ENCODE results near the gene UNC80.

Gene UNC80

GRCh38 chr2:209977386-209978239, 206.0 kb downstream of the UNC80 start:
- Mint-ChIP-seq H3K27ac (no peak overlapping the region), H3K27me3 (peaks cover 0 to 8% of the 10 kb centered on the region in 2 donors), H3K9me3 (no peaks in the 10 kb centered on the region), H3K36me3 (no peaks in the 10 kb centered on the region), H3K4me1 (no peaks in the 10 kb centered on the region), H3K4me3 (no peak overlapping the region)
- DNase-seq (no peak), ATAC-seq (replicated peaks) (peak in 1 of 2 donors; percentile 36)

- H3K9me3 Mint-ChIP-seq, result no peaks in the 10 kb centered on the region
- no peaks in the 10 kb centered on the region for H3K4me1 Mint-ChIP-seq
- H3K27ac Mint-ChIP-seq, result no peak overlapping the region
- H3K36me3 Mint-ChIP-seq, result no peaks in the 10 kb centered on the region
- ATAC-seq (replicated peaks), result no peak
- H3K27me3 Mint-ChIP-seq, result peaks cover 4 to 6% of the 10 kb centered on the region in 2 donors
- DNase-seq, result no peak
- H3K4me3 Mint-ChIP-seq, result no peak overlapping the region
These were observed 212.7 kb downstream of the UNC80 start for GRCh38 chr2:209984291-209984690.

- ATAC-seq (replicated peaks) (no peak), DNase-seq (no peak)
- Mint-ChIP-seq H3K27ac (no peak overlapping the region), H3K4me1 (no peaks in the 10 kb centered on the region), H3K27me3 (peaks cover 4 to 13% of the 10 kb centered on the region in 2 donors), H3K4me3 (no peak overlapping the region), H3K36me3 (no peaks in the 10 kb centered on the region), H3K9me3 (no peaks in the 10 kb centered on the region)
These were observed 214.2 kb downstream of the UNC80 start for GRCh38 chr2:209985874-209986273.

- no peak for ATAC-seq (replicated peaks)
- Mint-ChIP-seq H3K36me3 (no peaks in the 10 kb centered on the region), H3K27ac (no peak overlapping the region), H3K9me3 (no peaks in the 10 kb centered on the region), H3K4me3 (no peak overlapping the region), H3K27me3 (peaks cover 4 to 13% of the 10 kb centered on the region in 2 donors), H3K4me1 (no peaks in the 10 kb centered on the region)
- no peak for DNase-seq
These were observed 214.8 kb downstream of the UNC80 start for GRCh38 chr2:209986415-209986814.

- H3K27me3 Mint-ChIP-seq, result peaks cover 4 to 13% of the 10 kb centered on the region in 2 donors
- ATAC-seq (replicated peaks), result peak; percentile 55 to 58
- no peak overlapping the region for H3K27ac Mint-ChIP-seq
These were observed 216.4 kb downstream of the UNC80 start for GRCh38 chr2:209988010-209988409.

GRCh38 chr2:209990838-209991237, 219.2 kb downstream of the UNC80 start:
- no peaks in the 10 kb centered on the region for H3K4me1 Mint-ChIP-seq
- no peaks in the 10 kb centered on the region for H3K9me3 Mint-ChIP-seq
- no peaks in the 10 kb centered on the region for H3K36me3 Mint-ChIP-seq
- peaks cover 5 to 22% of the 10 kb centered on the region in 2 donors for H3K27me3 Mint-ChIP-seq
- H3K4me3 Mint-ChIP-seq, result no peak overlapping the region
- ATAC-seq (replicated peaks), result no peak
- no peak for DNase-seq
- H3K27ac Mint-ChIP-seq, result no peak overlapping the region

More at GRCh38 chr2:209988010-209988409, 216.4 kb downstream of the UNC80 start:
- no peaks in the 10 kb centered on the region for H3K9me3 Mint-ChIP-seq
- no peak overlapping the region for H3K4me3 Mint-ChIP-seq
- no peaks in the 10 kb centered on the region for H3K36me3 Mint-ChIP-seq
- DNase-seq, result no peak
- no peaks in the 10 kb centered on the region for H3K4me1 Mint-ChIP-seq

- H3K27me3 Mint-ChIP-seq, result peaks cover 5 to 22% of the 10 kb centered on the region in 2 donors
- no peak for DNase-seq
- no peaks in the 10 kb centered on the region for H3K4me1 Mint-ChIP-seq
These were observed 222.3 kb downstream of the UNC80 start for GRCh38 chr2:209993968-209994367.

GRCh38 chr2:209998596-209998995, 227.0 kb downstream of the UNC80 start:
- H3K36me3 Mint-ChIP-seq, result peaks cover 0 to 5% of the 10 kb centered on the region in 2 donors
- peaks cover 0 to 2% of the 10 kb centered on the region in 2 donors for H3K9me3 Mint-ChIP-seq
- H3K4me1 Mint-ChIP-seq, result peaks cover 4 to 10% of the 10 kb centered on the region in 2 donors
- no peak overlapping the region for H3K4me3 Mint-ChIP-seq
- no peak overlapping the region for H3K27ac Mint-ChIP-seq
- no peak for ATAC-seq (replicated peaks)
- DNase-seq, result no peak
- peaks cover 5 to 15% of the 10 kb centered on the region in 2 donors for H3K27me3 Mint-ChIP-seq

More at GRCh38 chr2:209993968-209994367, 222.3 kb downstream of the UNC80 start:
- Mint-ChIP-seq H3K9me3 (no peaks in the 10 kb centered on the region), H3K4me3 (no peak overlapping the region), H3K27ac (no peak overlapping the region), H3K36me3 (no peaks in the 10 kb centered on the region)
- no peak for ATAC-seq (replicated peaks)

GRCh38 chr2:210000464-210001324, 229.1 kb downstream of the UNC80 start:
- Mint-ChIP-seq H3K27ac (no peak overlapping the region), H3K9me3 (peaks cover 0 to 2% of the 10 kb centered on the region in 2 donors), H3K36me3 (peaks cover 0 to 15% of the 10 kb centered on the region in 2 donors), H3K4me3 (no peak overlapping the region), H3K4me1 (peaks cover 14 to 28% of the 10 kb centered on the region in 2 donors), H3K27me3 (no peaks in the 10 kb centered on the region)
- ATAC-seq (replicated peaks) (no peak), DNase-seq (no peak)

- Mint-ChIP-seq H3K36me3 (peaks cover 7 to 24% of the 10 kb centered on the region in 2 donors), H3K4me1 (peaks cover 24 to 46% of the 10 kb centered on the region in 2 donors), H3K4me3 (peak within 1 kb of the TSS; percentile 85 to 98), H3K9me3 (peaks cover 0 to 2% of the 10 kb centered on the region in 2 donors), H3K27me3 (no peaks in the 10 kb centered on the region), H3K27ac (peak within 1 kb of the TSS; percentile 97)
- ATAC-seq (replicated peaks), result peak; percentile 98 to 99
- DNase-seq, result peak; percentile 94
These were observed 230.8 kb downstream of the UNC80 start, which contains the start of gene RPE for GRCh38 chr2:210002158-210003157. Gene RPE, plus strand, starts transcription at chr2:210002638. Its CDS starts 24 bp downstream, at chr2:210002662.

GRCh38 chr2:210003359-210003758, 231.7 kb downstream of the UNC80 start:
- DNase-seq (no peak), ATAC-seq (replicated peaks) (no peak)
- H3K27me3 Mint-ChIP-seq, result no peaks in the 10 kb centered on the region
- peaks cover 13 to 33% of the 10 kb centered on the region in 2 donors for H3K36me3 Mint-ChIP-seq
- peaks cover 30 to 55% of the 10 kb centered on the region in 2 donors for H3K4me1 Mint-ChIP-seq
- peak overlapping the region; percentile 85 to 98 for H3K4me3 Mint-ChIP-seq
- H3K27ac Mint-ChIP-seq, result peak overlapping the region; percentile 97
- H3K9me3 Mint-ChIP-seq, result peaks cover 0 to 2% of the 10 kb centered on the region in 2 donors

GRCh38 chr2:210004881-210005280, 233.2 kb downstream of the UNC80 start:
- Mint-ChIP-seq H3K27ac (peak overlapping the region; percentile 90), H3K4me3 (peak overlapping the region; percentile 58 to 59), H3K36me3 (peaks cover 15 to 42% of the 10 kb centered on the region in 2 donors)

GRCh38 chr2:210007895-210008294, 236.3 kb downstream of the UNC80 start:
- no peaks in the 10 kb centered on the region for H3K27me3 Mint-ChIP-seq
- H3K9me3 Mint-ChIP-seq, result no peaks in the 10 kb centered on the region
- peaks cover 29 to 51% of the 10 kb centered on the region in 2 donors for H3K4me1 Mint-ChIP-seq
- peaks cover 21 to 51% of the 10 kb centered on the region in 2 donors for H3K36me3 Mint-ChIP-seq
- H3K4me3 Mint-ChIP-seq, result no peak overlapping the region
- ATAC-seq (replicated peaks) (peak; percentile 31 to 52), DNase-seq (no peak)
- no peak overlapping the region for H3K27ac Mint-ChIP-seq

More at GRCh38 chr2:210004881-210005280, 233.2 kb downstream of the UNC80 start:
- DNase-seq (no peak), ATAC-seq (replicated peaks) (peak in 1 of 2 donors; percentile 39)
- Mint-ChIP-seq H3K9me3 (no peaks in the 10 kb centered on the region), H3K27me3 (no peaks in the 10 kb centered on the region), H3K4me1 (peaks cover 30 to 56% of the 10 kb centered on the region in 2 donors)
